Measurements from ENCODE around the gene MCTP1.

MCTP1 gene

GRCh38 chr5:95100551-95100950, 184.3 kb downstream of the MCTP1 start:
- no peak for DNase-seq (ENCODE audit: low read depth in 1 of 2, low spot score in 1 of 2)
- H3K4me3 ChIP-seq (replicated peaks; ENCODE audit: insufficient read depth, low read length) = no peak overlapping the region
- H3K27ac ChIP-seq (replicated peaks) = no peak overlapping the region
- no peaks in the 10 kb centered on the region for H3K27me3 ChIP-seq (ENCODE audit: insufficient read depth, poor library complexity, severe bottlenecking)
- no peak for TF ChIP-seq POLR2AphosphoS5 (IDR thresholded peaks at IDR 0.05; ENCODE audit: low read depth)
- TF ChIP-seq SPI1 (IDR thresholded peaks at IDR 0.05; ENCODE audit: borderline replicate concordance, low read depth) = no peak
- no peak for TF ChIP-seq GABPA (IDR thresholded peaks at IDR 0.05; ENCODE audit: low read depth)
- TF ChIP-seq CTCF (IDR thresholded peaks at IDR 0.05; ENCODE audit: insufficient read depth, low read length) = no peak
- no peak for TF ChIP-seq REST (IDR thresholded peaks at IDR 0.05; ENCODE audit: insufficient replicate concordance, low read depth)

GRCh38 chr5:95098012-95098411, 186.9 kb downstream of the MCTP1 start:
- Histone ChIP-seq H3K4me3 (replicated peaks; ENCODE audit: insufficient read depth, low read length) (no peak overlapping the region), H3K27ac (replicated peaks) (no peak overlapping the region), H3K27me3 (ENCODE audit: insufficient read depth, poor library complexity, severe bottlenecking) (no peaks in the 10 kb centered on the region)
- TF ChIP-seq REST (IDR thresholded peaks at IDR 0.05; ENCODE audit: insufficient replicate concordance, low read depth) (no peak), SPI1 (IDR thresholded peaks at IDR 0.05; ENCODE audit: borderline replicate concordance, low read depth) (no peak), GABPA (IDR thresholded peaks at IDR 0.05; ENCODE audit: low read depth) (no peak), CTCF (IDR thresholded peaks at IDR 0.05; ENCODE audit: insufficient read depth, low read length) (no peak), POLR2AphosphoS5 (IDR thresholded peaks at IDR 0.05; ENCODE audit: low read depth) (no peak)
- no peak for DNase-seq (ENCODE audit: low read depth in 1 of 2, low spot score in 1 of 2)

- TF ChIP-seq POLR2AphosphoS5 (IDR thresholded peaks at IDR 0.05; ENCODE audit: low read depth) = no peak
- no peak for TF ChIP-seq CTCF (IDR thresholded peaks at IDR 0.05; ENCODE audit: insufficient read depth, low read length)
- TF ChIP-seq GABPA (IDR thresholded peaks at IDR 0.05; ENCODE audit: low read depth) = no peak
- no peak for TF ChIP-seq REST (IDR thresholded peaks at IDR 0.05; ENCODE audit: insufficient replicate concordance, low read depth)
- no peak for TF ChIP-seq SPI1 (IDR thresholded peaks at IDR 0.05; ENCODE audit: borderline replicate concordance, low read depth)
- DNase-seq (ENCODE audit: low read depth in 1 of 2, low spot score in 1 of 2) = no peak
- Histone ChIP-seq H3K27ac (replicated peaks) (no peak overlapping the region), H3K4me3 (replicated peaks; ENCODE audit: insufficient read depth, low read length) (no peak overlapping the region), H3K27me3 (ENCODE audit: insufficient read depth, poor library complexity, severe bottlenecking) (no peaks in the 10 kb centered on the region)
Measured at GRCh38 chr5:95093211-95093610, 191.7 kb downstream of the MCTP1 start.
